ENCODE measurements around the gene TUBA4A.

DNA sequence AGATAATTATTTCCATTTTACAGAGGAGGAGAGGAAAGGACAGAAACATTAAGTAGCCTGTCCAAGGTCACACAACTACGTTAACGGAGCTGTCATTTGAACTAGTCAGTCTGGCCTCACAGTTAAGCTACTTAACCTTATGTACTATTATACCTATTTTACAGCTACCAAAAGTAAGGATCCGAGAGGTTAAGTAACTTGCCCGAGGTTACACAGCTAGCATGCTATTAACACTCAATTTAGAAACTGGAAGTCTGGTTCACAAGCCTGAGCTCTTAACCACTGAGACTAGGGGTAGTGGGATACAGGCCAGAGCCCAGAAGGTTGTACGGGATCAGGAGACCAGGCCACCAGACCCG lies 8.9 kb downstream of the TUBA4A start:
- no peak for TF ChIP-seq EZH2 (IDR thresholded peaks at IDR 0.05; ENCODE audit: low read depth, unreplicated experiment)
- TF ChIP-seq, protein P1, sequence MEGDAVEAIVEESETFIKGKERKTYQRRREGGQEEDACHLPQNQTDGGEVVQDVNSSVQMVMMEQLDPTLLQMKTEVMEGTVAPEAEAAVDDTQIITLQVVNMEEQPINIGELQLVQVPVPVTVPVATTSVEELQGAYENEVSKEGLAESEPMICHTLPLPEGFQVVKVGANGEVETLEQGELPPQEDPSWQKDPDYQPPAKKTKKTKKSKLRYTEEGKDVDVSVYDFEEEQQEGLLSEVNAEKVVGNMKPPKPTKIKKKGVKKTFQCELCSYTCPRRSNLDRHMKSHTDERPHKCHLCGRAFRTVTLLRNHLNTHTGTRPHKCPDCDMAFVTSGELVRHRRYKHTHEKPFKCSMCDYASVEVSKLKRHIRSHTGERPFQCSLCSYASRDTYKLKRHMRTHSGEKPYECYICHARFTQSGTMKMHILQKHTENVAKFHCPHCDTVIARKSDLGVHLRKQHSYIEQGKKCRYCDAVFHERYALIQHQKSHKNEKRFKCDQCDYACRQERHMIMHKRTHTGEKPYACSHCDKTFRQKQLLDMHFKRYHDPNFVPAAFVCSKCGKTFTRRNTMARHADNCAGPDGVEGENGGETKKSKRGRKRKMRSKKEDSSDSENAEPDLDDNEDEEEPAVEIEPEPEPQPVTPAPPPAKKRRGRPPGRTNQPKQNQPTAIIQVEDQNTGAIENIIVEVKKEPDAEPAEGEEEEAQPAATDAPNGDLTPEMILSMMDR (conservative IDR thresholded peaks at IDR 0.05; ENCODE audit: low read depth in 2 of 2), result no peak
- no peak for TF ChIP-seq POLR2AphosphoS5 (IDR thresholded peaks at IDR 0.05; ENCODE audit: low read depth)
- no peak for TF ChIP-seq EZH2phosphoT487 (IDR thresholded peaks at IDR 0.05; ENCODE audit: unreplicated experiment)
- no peak for TF ChIP-seq JUNB (IDR thresholded peaks at IDR 0.05; ENCODE audit: unreplicated experiment)
- TF ChIP-seq, protein P2, sequence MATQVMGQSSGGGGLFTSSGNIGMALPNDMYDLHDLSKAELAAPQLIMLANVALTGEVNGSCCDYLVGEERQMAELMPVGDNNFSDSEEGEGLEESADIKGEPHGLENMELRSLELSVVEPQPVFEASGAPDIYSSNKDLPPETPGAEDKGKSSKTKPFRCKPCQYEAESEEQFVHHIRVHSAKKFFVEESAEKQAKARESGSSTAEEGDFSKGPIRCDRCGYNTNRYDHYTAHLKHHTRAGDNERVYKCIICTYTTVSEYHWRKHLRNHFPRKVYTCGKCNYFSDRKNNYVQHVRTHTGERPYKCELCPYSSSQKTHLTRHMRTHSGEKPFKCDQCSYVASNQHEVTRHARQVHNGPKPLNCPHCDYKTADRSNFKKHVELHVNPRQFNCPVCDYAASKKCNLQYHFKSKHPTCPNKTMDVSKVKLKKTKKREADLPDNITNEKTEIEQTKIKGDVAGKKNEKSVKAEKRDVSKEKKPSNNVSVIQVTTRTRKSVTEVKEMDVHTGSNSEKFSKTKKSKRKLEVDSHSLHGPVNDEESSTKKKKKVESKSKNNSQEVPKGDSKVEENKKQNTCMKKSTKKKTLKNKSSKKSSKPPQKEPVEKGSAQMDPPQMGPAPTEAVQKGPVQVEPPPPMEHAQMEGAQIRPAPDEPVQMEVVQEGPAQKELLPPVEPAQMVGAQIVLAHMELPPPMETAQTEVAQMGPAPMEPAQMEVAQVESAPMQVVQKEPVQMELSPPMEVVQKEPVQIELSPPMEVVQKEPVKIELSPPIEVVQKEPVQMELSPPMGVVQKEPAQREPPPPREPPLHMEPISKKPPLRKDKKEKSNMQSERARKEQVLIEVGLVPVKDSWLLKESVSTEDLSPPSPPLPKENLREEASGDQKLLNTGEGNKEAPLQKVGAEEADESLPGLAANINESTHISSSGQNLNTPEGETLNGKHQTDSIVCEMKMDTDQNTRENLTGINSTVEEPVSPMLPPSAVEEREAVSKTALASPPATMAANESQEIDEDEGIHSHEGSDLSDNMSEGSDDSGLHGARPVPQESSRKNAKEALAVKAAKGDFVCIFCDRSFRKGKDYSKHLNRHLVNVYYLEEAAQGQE (IDR thresholded peaks at IDR 0.05; ENCODE audit: unreplicated experiment), result no peak
- no peak for TF ChIP-seq STAT1 (IDR thresholded peaks at IDR 0.05; ENCODE audit: unreplicated experiment)
- no peak for TF ChIP-seq ZNF331 (CRISPR knock-in tag; IDR thresholded peaks at IDR 0.05; ENCODE audit: low read depth)
- no peak for TF ChIP-seq CREB1 (CRISPR knock-in tag; IDR thresholded peaks at IDR 0.05; ENCODE audit: low read depth)
- TF ChIP-seq, protein P3, sequence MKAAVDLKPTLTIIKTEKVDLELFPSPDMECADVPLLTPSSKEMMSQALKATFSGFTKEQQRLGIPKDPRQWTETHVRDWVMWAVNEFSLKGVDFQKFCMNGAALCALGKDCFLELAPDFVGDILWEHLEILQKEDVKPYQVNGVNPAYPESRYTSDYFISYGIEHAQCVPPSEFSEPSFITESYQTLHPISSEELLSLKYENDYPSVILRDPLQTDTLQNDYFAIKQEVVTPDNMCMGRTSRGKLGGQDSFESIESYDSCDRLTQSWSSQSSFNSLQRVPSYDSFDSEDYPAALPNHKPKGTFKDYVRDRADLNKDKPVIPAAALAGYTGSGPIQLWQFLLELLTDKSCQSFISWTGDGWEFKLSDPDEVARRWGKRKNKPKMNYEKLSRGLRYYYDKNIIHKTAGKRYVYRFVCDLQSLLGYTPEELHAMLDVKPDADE (IDR thresholded peaks at IDR 0.05), result no peak
- TF ChIP-seq NANOG (IDR thresholded peaks at IDR 0.05; ENCODE audit: borderline replicate concordance), result no peak
